A549 (cell line): ENCODE data around the gene POMGNT2.

Experiments used
- BHLHE40 ChIP-seq: IDR thresholded peaks from 2 replicates; pipeline ENCODE4 v1.6.1; 2012; ENCODE audit warnings: low read depth, low read length, inconsistent platforms
- FOXS1 ChIP-seq: fragments of 250-450 bp; sonication (Bioruptor Pico); IDR thresholded peaks from 2 replicates; pipeline ENCODE4 v1.5.0; 2020; ENCODE audit warnings: mild to moderate bottlenecking, moderate library complexity
- KDM5A ChIP-seq: fragments of 200-600 bp; sonication (generic); IDR thresholded peaks from 2 replicates; pipeline ENCODE4 v1.6.1; 2016; ENCODE audit warnings: antibody characterized with exemption, mild to moderate bottlenecking
- MYC ChIP-seq: IDR thresholded peaks from 2 replicates; pipeline ENCODE4 v1.6.1; 2012; ENCODE audit warnings: mild to moderate bottlenecking, inconsistent platforms, low read length, improper control_type of control experiment, borderline replicate concordance
- NR3C1 ChIP-seq: fragments of >200 bp; sonication (Bioruptor Twin); formaldehyde crosslinking; IDR thresholded peaks from 3 replicates; pipeline ENCODE4 v1.6.1; 2017
- POLR2A ChIP-seq: IDR thresholded peaks from 2 replicates; pipeline ENCODE4 v1.6.1; 2012; ENCODE audit warnings: mild to moderate bottlenecking, low read length
- SREBF2 ChIP-seq: fragments of 450-650 bp; IDR thresholded peaks from 2 replicates; pipeline ENCODE4 v1.6.1; 2014; ENCODE audit warnings: mild to moderate bottlenecking, moderate library complexity
- TP53 ChIP-seq: fragments of 250-450 bp; sonication (Bioruptor Pico); IDR thresholded peaks from 2 replicates; pipeline ENCODE4 v1.5.0; 2021; ENCODE audit warnings: mild to moderate bottlenecking, moderate library complexity
- TF ChIP-seq, protein P1 (sequence below): fragments of >200 bp; sonication (Bioruptor Twin); formaldehyde crosslinking; IDR thresholded peaks from 3 replicates; pipeline ENCODE4 v1.5.1; 2016
- TF ChIP-seq, protein P2 (sequence below): fragments of 150-350 bp; IDR thresholded peaks from 2 replicates; pipeline ENCODE4 v1.6.1; 2014; ENCODE audit warnings: low read depth, mild to moderate bottlenecking, low read length
- TF ChIP-seq, protein P3 (sequence below): fragments of 200-600 bp; sonication (generic); IDR thresholded peaks from 2 replicates; pipeline ENCODE4 v1.6.1; 2016; ENCODE audit warnings: antibody characterized with exemption, mild to moderate bottlenecking, moderate library complexity
- TF ChIP-seq, protein P4 (sequence below): IDR thresholded peaks from 2 replicates; pipeline ENCODE4 v1.6.1; 2012

DNA sequence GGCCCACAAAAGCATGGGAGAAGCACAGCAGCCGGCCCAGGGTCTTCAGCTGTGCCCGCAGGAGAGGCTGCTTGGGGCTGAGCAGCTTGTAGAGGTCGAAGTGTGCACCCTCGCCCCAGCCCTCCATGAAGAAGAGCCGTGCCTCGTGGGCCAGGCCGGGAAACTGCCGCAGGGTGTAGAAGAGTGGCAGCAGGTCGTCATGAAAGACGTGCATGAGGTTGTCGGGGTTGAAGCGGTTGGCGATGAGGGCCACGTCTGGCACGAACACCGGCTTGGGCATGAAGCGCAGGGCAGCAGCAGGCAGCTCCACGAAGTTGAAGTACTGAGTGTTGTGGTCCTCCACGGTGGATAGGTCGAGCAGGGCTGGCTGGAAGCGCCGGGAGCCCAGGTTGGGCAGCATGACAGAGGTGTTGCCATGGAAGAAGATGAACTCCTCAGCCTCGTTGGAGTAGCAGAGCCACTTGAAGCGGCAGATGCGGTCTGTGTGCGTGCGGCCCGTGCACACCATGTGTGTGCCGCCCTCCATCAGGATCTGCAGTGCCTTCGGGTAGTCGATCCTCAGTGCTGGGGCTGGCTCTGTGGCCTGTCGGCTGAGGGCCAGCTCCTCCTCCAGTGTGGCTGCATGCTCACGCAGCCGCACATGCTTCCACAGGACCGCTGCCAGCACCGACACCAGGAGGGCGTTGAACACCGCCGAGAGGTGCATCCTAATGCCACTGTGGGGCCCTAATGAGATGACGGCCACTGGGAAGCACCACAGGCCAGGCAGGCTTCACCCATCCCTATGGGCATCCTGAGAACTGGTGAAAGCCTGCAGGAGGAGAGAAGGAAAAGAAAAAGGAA lies 24.9 kb downstream of the POMGNT2 start:
- TF ChIP-seq, protein P1, sequence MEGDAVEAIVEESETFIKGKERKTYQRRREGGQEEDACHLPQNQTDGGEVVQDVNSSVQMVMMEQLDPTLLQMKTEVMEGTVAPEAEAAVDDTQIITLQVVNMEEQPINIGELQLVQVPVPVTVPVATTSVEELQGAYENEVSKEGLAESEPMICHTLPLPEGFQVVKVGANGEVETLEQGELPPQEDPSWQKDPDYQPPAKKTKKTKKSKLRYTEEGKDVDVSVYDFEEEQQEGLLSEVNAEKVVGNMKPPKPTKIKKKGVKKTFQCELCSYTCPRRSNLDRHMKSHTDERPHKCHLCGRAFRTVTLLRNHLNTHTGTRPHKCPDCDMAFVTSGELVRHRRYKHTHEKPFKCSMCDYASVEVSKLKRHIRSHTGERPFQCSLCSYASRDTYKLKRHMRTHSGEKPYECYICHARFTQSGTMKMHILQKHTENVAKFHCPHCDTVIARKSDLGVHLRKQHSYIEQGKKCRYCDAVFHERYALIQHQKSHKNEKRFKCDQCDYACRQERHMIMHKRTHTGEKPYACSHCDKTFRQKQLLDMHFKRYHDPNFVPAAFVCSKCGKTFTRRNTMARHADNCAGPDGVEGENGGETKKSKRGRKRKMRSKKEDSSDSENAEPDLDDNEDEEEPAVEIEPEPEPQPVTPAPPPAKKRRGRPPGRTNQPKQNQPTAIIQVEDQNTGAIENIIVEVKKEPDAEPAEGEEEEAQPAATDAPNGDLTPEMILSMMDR, result no peak
- no peak for TF ChIP-seq FOXS1 (CRISPR knock-in tag)
- TF ChIP-seq, protein P2, sequence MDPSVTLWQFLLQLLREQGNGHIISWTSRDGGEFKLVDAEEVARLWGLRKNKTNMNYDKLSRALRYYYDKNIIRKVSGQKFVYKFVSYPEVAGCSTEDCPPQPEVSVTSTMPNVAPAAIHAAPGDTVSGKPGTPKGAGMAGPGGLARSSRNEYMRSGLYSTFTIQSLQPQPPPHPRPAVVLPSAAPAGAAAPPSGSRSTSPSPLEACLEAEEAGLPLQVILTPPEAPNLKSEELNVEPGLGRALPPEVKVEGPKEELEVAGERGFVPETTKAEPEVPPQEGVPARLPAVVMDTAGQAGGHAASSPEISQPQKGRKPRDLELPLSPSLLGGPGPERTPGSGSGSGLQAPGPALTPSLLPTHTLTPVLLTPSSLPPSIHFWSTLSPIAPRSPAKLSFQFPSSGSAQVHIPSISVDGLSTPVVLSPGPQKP, result no peak
- no peak for TF ChIP-seq BHLHE40
- TF ChIP-seq MYC, result no peak
- TF ChIP-seq POLR2A, result no peak
- TF ChIP-seq NR3C1, result no peak
- TF ChIP-seq TP53 (CRISPR knock-in tag), result no peak
- TF ChIP-seq, protein P3, sequence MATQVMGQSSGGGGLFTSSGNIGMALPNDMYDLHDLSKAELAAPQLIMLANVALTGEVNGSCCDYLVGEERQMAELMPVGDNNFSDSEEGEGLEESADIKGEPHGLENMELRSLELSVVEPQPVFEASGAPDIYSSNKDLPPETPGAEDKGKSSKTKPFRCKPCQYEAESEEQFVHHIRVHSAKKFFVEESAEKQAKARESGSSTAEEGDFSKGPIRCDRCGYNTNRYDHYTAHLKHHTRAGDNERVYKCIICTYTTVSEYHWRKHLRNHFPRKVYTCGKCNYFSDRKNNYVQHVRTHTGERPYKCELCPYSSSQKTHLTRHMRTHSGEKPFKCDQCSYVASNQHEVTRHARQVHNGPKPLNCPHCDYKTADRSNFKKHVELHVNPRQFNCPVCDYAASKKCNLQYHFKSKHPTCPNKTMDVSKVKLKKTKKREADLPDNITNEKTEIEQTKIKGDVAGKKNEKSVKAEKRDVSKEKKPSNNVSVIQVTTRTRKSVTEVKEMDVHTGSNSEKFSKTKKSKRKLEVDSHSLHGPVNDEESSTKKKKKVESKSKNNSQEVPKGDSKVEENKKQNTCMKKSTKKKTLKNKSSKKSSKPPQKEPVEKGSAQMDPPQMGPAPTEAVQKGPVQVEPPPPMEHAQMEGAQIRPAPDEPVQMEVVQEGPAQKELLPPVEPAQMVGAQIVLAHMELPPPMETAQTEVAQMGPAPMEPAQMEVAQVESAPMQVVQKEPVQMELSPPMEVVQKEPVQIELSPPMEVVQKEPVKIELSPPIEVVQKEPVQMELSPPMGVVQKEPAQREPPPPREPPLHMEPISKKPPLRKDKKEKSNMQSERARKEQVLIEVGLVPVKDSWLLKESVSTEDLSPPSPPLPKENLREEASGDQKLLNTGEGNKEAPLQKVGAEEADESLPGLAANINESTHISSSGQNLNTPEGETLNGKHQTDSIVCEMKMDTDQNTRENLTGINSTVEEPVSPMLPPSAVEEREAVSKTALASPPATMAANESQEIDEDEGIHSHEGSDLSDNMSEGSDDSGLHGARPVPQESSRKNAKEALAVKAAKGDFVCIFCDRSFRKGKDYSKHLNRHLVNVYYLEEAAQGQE, result no peak
- TF ChIP-seq, protein P4, sequence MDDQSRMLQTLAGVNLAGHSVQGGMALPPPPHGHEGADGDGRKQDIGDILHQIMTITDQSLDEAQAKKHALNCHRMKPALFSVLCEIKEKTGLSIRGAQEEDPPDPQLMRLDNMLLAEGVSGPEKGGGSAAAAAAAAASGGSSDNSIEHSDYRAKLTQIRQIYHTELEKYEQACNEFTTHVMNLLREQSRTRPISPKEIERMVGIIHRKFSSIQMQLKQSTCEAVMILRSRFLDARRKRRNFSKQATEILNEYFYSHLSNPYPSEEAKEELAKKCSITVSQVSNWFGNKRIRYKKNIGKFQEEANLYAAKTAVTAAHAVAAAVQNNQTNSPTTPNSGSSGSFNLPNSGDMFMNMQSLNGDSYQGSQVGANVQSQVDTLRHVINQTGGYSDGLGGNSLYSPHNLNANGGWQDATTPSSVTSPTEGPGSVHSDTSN, result no peak
- TF ChIP-seq KDM5A, result no peak
- TF ChIP-seq SREBF2, result no peak
